Suppressor macrophage treated with lipopolysaccharide for 1 hour (primary cell): ENCODE data around the gene SLC24A1.

Experiments
- DNase-seq, 3 donors: peaks; one replicate each; pipeline ENCODE4 v3.0.0-alpha.2; 2020 to 2022

Gene SLC24A1

DNA sequence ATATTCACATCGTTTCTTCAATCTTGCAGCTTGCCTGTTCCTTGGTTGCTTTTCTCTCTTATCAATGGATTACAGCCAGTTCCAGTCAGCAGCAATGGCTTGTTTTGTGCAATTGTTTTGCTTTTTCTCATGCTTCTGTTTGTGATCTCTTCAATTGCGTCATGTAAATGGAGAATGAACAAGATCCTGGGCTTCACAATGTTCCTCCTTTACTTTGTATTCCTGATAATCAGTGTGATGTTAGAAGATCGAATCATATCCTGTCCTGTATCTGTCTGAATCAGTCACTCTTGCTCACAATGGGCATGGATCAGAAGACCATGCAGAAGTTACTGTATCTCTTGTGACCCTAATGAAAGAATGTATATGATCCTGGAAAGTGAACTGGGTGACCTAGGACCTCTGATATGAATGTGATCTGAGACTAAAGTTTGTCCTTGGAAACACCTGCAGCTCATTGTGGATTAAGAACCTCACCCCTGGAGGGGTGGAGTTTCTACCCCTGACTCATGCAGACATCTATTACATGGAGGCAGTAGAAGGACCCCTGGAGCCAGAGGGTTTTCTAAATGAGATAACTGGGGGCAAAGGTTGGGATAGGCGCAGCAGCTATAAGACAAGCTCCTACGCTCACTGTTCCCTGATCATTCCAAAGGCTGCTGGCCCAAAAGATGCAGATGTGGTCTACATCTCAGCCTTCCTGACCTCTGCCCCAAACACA lies 32.2 kb downstream of the SLC24A1 start:
- DNase-seq: peak in 2 of 3 donors; percentile 57 to 59

GRCh38 chr15:65655026-65655425 lies 33.3 kb downstream of the SLC24A1 start:
- DNase-seq: no peak

- no peak for DNase-seq
These were observed 33.7 kb downstream of the SLC24A1 start for GRCh38 chr15:65655457-65655856.

DNA sequence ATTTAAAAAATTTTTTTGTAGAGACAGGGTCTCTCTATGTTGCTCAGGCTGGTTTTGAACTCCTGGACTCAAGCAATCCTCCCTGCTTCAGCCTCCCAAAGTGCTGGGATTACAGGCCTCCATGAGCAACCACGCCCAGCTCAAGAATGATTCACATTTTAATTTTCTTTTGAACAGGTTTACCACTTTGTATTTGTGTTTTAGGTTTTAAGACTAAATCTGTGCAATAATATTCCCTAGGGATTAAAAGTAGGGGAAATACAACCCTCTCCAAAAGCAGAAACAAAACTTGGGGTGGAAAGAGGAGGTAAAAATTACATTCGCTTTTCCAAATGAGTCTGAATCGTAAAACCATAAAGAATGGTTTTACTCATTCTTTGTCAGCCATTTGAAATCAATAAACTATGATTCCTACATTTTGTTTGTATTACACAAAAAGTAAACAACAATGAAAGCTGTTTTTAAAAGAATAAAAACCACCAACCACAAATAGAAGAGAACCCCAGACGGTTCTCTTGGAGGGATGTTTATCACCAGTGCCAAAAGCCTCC lies 37.8 kb downstream of the SLC24A1 start:
- DNase-seq: no peak

DNA sequence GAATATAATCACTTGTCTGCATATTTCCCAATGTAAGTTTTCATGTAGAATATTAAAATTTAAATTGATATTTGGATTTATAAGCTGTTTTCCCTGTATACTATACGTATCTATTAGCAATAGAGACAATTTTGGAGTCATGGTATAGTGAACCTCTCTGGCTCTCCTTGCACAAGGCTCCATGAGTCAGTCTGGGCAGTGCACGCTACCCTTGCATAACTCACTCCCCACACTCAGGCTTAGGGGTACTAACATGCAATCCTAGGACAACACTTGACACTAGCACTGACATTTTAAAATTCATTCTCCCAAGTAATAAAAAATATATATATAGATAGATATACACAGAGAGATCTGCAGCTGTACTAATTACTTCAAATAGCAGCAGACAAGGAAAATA lies 39.2 kb downstream of the SLC24A1 start:
- DNase-seq: peak; percentile 54 to 76 (median 60)

GRCh38 chr15:65663521-65663920 lies 41.8 kb downstream of the SLC24A1 start:
- DNase-seq: no peak

- peak; percentile 76 to 90 (median 79) for DNase-seq
These were observed 44.5 kb downstream of the SLC24A1 start for GRCh38 chr15:65666257-65666656.

DNA sequence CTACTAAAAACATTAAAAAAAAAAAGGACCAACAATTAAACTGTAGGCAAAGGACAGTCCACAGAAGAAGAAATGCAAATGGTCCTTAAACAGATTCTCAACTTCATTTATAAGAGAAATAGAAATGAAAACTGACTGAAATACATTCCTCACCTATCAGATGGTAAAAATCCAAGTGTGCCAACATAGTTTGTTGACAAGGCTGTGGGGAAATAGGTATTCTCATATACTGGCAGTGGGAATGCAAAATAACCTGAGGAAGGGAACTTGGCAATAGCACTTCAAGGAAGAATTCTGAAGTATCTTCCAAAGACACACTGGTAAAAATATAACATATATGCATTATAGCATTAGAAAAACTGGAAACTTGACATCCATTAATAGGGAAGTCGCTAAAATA lies 53.8 kb downstream of the SLC24A1 start:
- DNase-seq: no peak

GRCh38 chr15:65676123-65676522 lies 54.4 kb downstream of the SLC24A1 start:
- DNase-seq: no peak

DNA sequence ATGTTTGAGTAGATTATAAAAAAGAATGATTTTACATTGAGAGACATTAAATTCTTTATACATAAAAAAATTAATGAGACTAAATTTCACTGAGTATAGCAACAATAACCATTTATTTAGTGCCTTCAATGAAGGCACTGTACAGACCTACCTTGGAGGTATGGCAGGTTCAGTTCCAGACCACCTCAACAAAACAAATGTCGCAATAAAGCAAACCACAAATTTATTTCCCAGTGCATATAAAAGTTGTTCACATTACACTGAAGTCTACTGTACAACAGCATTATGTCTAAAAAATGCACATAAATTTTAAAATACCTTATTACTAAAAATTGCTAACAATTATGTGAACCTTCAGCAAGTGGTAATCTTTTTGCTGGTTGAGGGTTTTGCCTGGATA lies 58.8 kb downstream of the SLC24A1 start:
- DNase-seq: no peak

- DNase-seq: no peak
These were observed 60.7 kb downstream of the SLC24A1 start for GRCh38 chr15:65682404-65682911.

GRCh38 chr15:65688462-65688861 lies 66.7 kb downstream of the SLC24A1 start:
- no peak for DNase-seq

GRCh38 chr15:65690173-65690572 lies 68.4 kb downstream of the SLC24A1 start:
- no peak for DNase-seq

DNA sequence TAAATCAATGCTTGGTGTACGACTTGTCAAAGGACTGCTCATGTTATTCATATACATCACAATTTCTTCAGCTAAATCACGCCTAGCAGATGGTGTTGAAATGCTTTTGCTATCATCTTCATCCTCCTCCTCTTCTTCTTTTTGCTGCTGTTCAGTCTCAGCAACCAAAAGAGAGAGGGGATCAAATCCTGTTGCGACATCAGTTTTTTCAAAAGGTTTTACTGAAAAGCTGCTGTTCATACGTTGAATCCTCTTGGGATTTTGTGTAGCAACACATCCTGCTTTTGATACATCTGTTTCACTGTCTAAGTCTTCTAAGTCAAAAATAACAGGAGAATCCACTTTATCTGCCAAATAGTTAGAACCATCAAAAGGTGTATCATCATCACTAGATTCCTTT lies 69.0 kb downstream of the SLC24A1 start:
- no peak for DNase-seq

- no peak for DNase-seq
These were observed 73.3 kb downstream of the SLC24A1 start for GRCh38 chr15:65695081-65695480.
